A549 (cell line): ENCODE measurements around the gene RNU4-1. TPM values are rescaled to one million over a fixed set of nuclear protein-coding genes. Genes with fewer than 3 reads are reported as not detected.

Experiments used
- ATAC-seq, 2 experiments: fragments of 200-7000 bp in 1 of 2; fragments of >200 bp in 1 of 2; cut with Nextera tagmentation in 1 of 2; cut with Tn5 transposase in 1 of 2; 3 replicates each; pipeline versions ENCODE4 v1.8.0 to v1.9.1; 2018 to 2020; ENCODE audit warnings: mild to moderate bottlenecking in 1 of 2, moderate library complexity in 1 of 2
- CTCF ChIA-PET: fragments of 300-600 bp; sonication (Branson Sonifier 250); formaldehyde crosslinking; extraction: SDS; loops from one replicate; lab custom pipeline; 2021; ENCODE audit warnings: antibody characterized with exemption, inconsistent platforms; lab: Yijun Ruan, JAX
- POLR2A ChIA-PET: fragments of 350-600 bp; formaldehyde crosslinking; extraction: SDS; loops from one replicate; lab custom pipeline; 2021; ENCODE audit warnings: antibody characterized with exemption, inconsistent platforms; lab: Yijun Ruan, JAX
- DNase-seq, 2 experiments: peaks; one replicate each; pipeline versions ENCODE4 v3.0.0 to v3.0.0-alpha.2; 2011 to 2016; ENCODE audit warnings: low read depth in 1 of 2, low spot score in 1 of 2
- FAIRE-seq: peaks from 2 replicates; lab custom pipeline; 2011; peaks lifted over from hg19 to GRCh38; lab: Jason Lieb, UNC
- H3K27ac ChIP-seq, 2 experiments: fragments of >200 bp; sonication (Bioruptor Twin); formaldehyde crosslinking; 3 replicates each; pipeline ENCODE4 v1.5.1; 2016 to 2017
- H3K4me1 ChIP-seq: fragments of >200 bp; sonication (Bioruptor Twin); formaldehyde crosslinking; 3 replicates; pipeline ENCODE4 v1.6.1; 2016
- H3K4me2 ChIP-seq: fragments of >200 bp; sonication (Bioruptor Twin); formaldehyde crosslinking; 3 replicates; pipeline ENCODE4 v1.6.1; 2016
- H3K4me3 ChIP-seq: fragments of >200 bp; sonication (Bioruptor Twin); formaldehyde crosslinking; 3 replicates; pipeline ENCODE4 v1.5.1; 2016
- H3K9me3 ChIP-seq: fragments of >200 bp; sonication (Bioruptor Twin); formaldehyde crosslinking; 3 replicates; pipeline ENCODE4 v1.6.1; 2016
- CBX2 ChIP-seq: fragments of 200-600 bp; sonication (generic); IDR thresholded peaks from 2 replicates; pipeline ENCODE4 v1.6.1; 2016; ENCODE audit warnings: low read depth, mild to moderate bottlenecking, borderline replicate concordance
- CEBPB ChIP-seq, 2 experiments: fragments of >200 bp in 1 of 2; sonication (Bioruptor Twin) in 1 of 2; formaldehyde crosslinking in 1 of 2; IDR thresholded peaks; 2 replicates each; pipeline ENCODE4 v1.6.1; 2012 to 2016
- EHF ChIP-seq: fragments of 250-450 bp; sonication (Bioruptor Pico); IDR thresholded peaks from 2 replicates; pipeline ENCODE4 v1.5.0; 2020; ENCODE audit warnings: mild to moderate bottlenecking
- EP300 ChIP-seq, 2 experiments: fragments of >200 bp; sonication (Bioruptor Twin); formaldehyde crosslinking; IDR thresholded peaks; 2 replicates in 1 of 2; 3 replicates in 1 of 2; pipeline ENCODE4 v1.6.1; 2016 to 2017
- FOSB ChIP-seq: fragments of 250-450 bp; sonication (Bioruptor Pico); IDR thresholded peaks from 2 replicates; pipeline ENCODE4 v1.5.0; 2020; ENCODE audit warnings: mild to moderate bottlenecking, moderate library complexity
- HES2 ChIP-seq: fragments of >200 bp; sonication (Bioruptor Twin); formaldehyde crosslinking; IDR thresholded peaks from 2 replicates; pipeline ENCODE4 v1.6.1; 2016
- HOXB13 ChIP-seq: fragments of 250-450 bp; sonication (Bioruptor Pico); IDR thresholded peaks from 2 replicates; pipeline ENCODE4 v1.5.0; 2020; ENCODE audit warnings: low read depth, mild to moderate bottlenecking, moderate library complexity
- KDM5A ChIP-seq: fragments of 200-600 bp; sonication (generic); IDR thresholded peaks from 2 replicates; pipeline ENCODE4 v1.6.1; 2016; ENCODE audit warnings: antibody characterized with exemption, mild to moderate bottlenecking
- NPAS2 ChIP-seq: fragments of 250-450 bp; sonication (Bioruptor Pico); IDR thresholded peaks from 2 replicates; pipeline ENCODE4 v1.8.0; 2022; ENCODE audit warnings: mild to moderate bottlenecking, moderate library complexity, borderline replicate concordance
- NR3C1 ChIP-seq: fragments of >200 bp; sonication (Bioruptor Twin); formaldehyde crosslinking; IDR thresholded peaks from 3 replicates; pipeline ENCODE4 v1.6.1; 2017
- PHF8 ChIP-seq: fragments of 200-600 bp; sonication (generic); IDR thresholded peaks from 2 replicates; pipeline ENCODE4 v1.6.1; 2016; ENCODE audit warnings: low read depth, mild to moderate bottlenecking, antibody characterized with exemption, moderate library complexity, borderline replicate concordance
- POLR2AphosphoS2 ChIP-seq: conservative IDR thresholded peaks from 2 replicates; pipeline ENCODE4 v1.6.1; 2012; ENCODE audit warnings: low read length, improper control_type of control experiment, inconsistent platforms
- RCOR1 ChIP-seq: fragments of 150-350 bp; IDR thresholded peaks from 2 replicates; pipeline ENCODE4 v1.6.1; 2014; ENCODE audit warnings: antibody characterized with exemption, low read length, low read depth
- RFX5 ChIP-seq: fragments of 450-650 bp; IDR thresholded peaks from 2 replicates; pipeline ENCODE4 v1.7.1; 2014; ENCODE audit warnings: antibody characterized with exemption, mild to moderate bottlenecking, moderate library complexity
- TP53 ChIP-seq: fragments of 250-450 bp; sonication (Bioruptor Pico); IDR thresholded peaks from 2 replicates; pipeline ENCODE4 v1.5.0; 2021; ENCODE audit warnings: mild to moderate bottlenecking, moderate library complexity
- ZC3H11A ChIP-seq: fragments of 450-650 bp; IDR thresholded peaks from 2 replicates; pipeline ENCODE4 v1.6.1; 2014; ENCODE audit warnings: antibody characterized with exemption, mild to moderate bottlenecking
- ZNF302 ChIP-seq: fragments of 250-450 bp; sonication (Bioruptor Pico); IDR thresholded peaks from 2 replicates; pipeline ENCODE4 v1.9.0; 2021; ENCODE audit warnings: inconsistent platforms, mild to moderate bottlenecking, moderate library complexity
- ZSCAN20 ChIP-seq: fragments of 250-450 bp; sonication (Bioruptor Pico); IDR thresholded peaks from 2 replicates; pipeline ENCODE4 v1.8.0; 2022; ENCODE audit warnings: mild to moderate bottlenecking, moderate library complexity
- WGBS: methylation state at CpG from one replicate; pipeline ENCODE4 v1.1.6; 2017; ENCODE audit errors: missing lambda C conversion rate; 5-methylcytosine and 5-hydroxymethylcytosine counted together
- polyA plus RNA-seq, 4 experiments: library from polyadenylated mRNA; depleted of rRNA in 3 of 4; stranded (reverse); fragments of >200 nt; fragmentation: RNase III in 1 of 4; extraction: RNeasy Plus Mini Kit Qiagen cat#74134 plus additional on column Dnase treatment in 1 of 4; gene quantifications; 2 replicates in 3 of 4; 3 replicates in 1 of 4; pipeline ENCODE4 v1.2.3, GENCODE V29; 2011 to 2017
- TF ChIP-seq, protein P1 (sequence below): IDR thresholded peaks from 2 replicates; pipeline ENCODE4 v1.6.1; 2012
- TF ChIP-seq, protein P2 (sequence below): fragments of 250-450 bp; sonication (Bioruptor Pico); IDR thresholded peaks from 2 replicates; pipeline ENCODE4 v1.5.0; 2020; ENCODE audit warnings: low read depth, mild to moderate bottlenecking, moderate library complexity

The RNU4-1 gene
- polyA plus RNA-seq, 2 of the 4 experiments (the other 2 are of a cell fraction): not detected

- TF ChIP-seq NR3C1 (no peak), RFX5 (no peak), EP300 (IDR thresholded peaks at IDR 0.05) (no peak), CEBPB (IDR thresholded peaks at IDR 0.05) (peak in 1 of 2 experiments; percentile 82; a peak in 3 of 4 replicates), KDM5A (no peak)
Observed at GRCh38 chr12:120292661-120293531, at the start of gene RNU4-1 (continued).

- TF ChIP-seq, protein P1, sequence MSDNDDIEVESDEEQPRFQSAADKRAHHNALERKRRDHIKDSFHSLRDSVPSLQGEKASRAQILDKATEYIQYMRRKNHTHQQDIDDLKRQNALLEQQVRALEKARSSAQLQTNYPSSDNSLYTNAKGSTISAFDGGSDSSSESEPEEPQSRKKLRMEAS: no peak
- TF ChIP-seq RCOR1 (no peak), CBX2 (no peak), EHF (no peak)
- WGBS: 82% methylated on average over 24 of the region's 30 CpGs
- Histone ChIP-seq H3K4me3 (no peak overlapping the region), H3K27ac (no peak overlapping the region), H3K4me2 (no peak overlapping the region), H3K4me1 (no peaks in the 10 kb centered on the region), H3K9me3 (peaks cover 9% of the 10 kb centered on the region)
- ChIA-PET CTCF (interaction anchor here (0.6 to 1.6 kb wide), 6 partner anchors 13 to 212 kb away, joined by 3 to 7 read pairs (median 3); no protein-coding TSS in a partner anchor), POLR2A (no interaction called here)
- FAIRE-seq: no peak
- no peak for DNase-seq
- no peak for ATAC-seq
Observed at GRCh38 chr12:120342175-120343038, 49.4 kb upstream of the RNU4-1 start.

- H3K27ac ChIP-seq: no peak overlapping the region
- WGBS: 76% methylated on average over 4 of the region's 4 CpGs
- TF ChIP-seq ZC3H11A (no peak), PHF8 (no peak), NR3C1 (no peak), HES2 (no peak), HOXB13 (CRISPR knock-in tag) (no peak), RFX5 (no peak), TP53 (no peak), ZSCAN20 (CRISPR knock-in tag) (no peak), NPAS2 (CRISPR knock-in tag) (no peak), ZNF302 (CRISPR knock-in tag) (no peak), POLR2AphosphoS2 (no peak), CBX2 (no peak), FOSB (CRISPR knock-in tag) (no peak)
- TF ChIP-seq, protein P2, sequence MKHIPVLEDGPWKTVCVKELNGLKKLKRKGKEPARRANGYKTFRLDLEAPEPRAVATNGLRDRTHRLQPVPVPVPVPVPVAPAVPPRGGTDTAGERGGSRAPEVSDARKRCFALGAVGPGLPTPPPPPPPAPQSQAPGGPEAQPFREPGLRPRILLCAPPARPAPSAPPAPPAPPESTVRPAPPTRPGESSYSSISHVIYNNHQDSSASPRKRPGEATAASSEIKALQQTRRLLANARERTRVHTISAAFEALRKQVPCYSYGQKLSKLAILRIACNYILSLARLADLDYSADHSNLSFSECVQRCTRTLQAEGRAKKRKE (CRISPR knock-in tag): no peak
- FAIRE-seq (no peak), DNase-seq (no peak), ATAC-seq (no peak)
- ChIA-PET CTCF (interaction anchor here (0.6 to 1.8 kb wide), 6 partner anchors 13 to 731 kb away, joined by 3 to 11 read pairs (median 4); no protein-coding TSS in a partner anchor), POLR2A (no interaction called here)
- no peaks in the 10 kb centered on the region for H3K4me1 ChIP-seq
- peaks cover 23% of the 10 kb centered on the region for H3K9me3 ChIP-seq
- H3K4me3 ChIP-seq: no peak overlapping the region
- no peak overlapping the region for H3K4me2 ChIP-seq
Observed at GRCh38 chr12:120339256-120339655, 46.2 kb upstream of the RNU4-1 start.
